Activated CD4-positive, CD25-positive, alpha-beta regulatory T cell treated with anti-CD3 and anti-CD28 coated beads, Interleukin-2, amount 50 U/mL, for 16 hours (primary cell): Measurements from ENCODE around the gene ANKRD9.

Experiments
- DNase-seq: peaks from one replicate; pipeline ENCODE4 v3.0.0-alpha.2; 2020; ENCODE audit warnings: low read depth, low spot score

Gene ANKRD9

DNA sequence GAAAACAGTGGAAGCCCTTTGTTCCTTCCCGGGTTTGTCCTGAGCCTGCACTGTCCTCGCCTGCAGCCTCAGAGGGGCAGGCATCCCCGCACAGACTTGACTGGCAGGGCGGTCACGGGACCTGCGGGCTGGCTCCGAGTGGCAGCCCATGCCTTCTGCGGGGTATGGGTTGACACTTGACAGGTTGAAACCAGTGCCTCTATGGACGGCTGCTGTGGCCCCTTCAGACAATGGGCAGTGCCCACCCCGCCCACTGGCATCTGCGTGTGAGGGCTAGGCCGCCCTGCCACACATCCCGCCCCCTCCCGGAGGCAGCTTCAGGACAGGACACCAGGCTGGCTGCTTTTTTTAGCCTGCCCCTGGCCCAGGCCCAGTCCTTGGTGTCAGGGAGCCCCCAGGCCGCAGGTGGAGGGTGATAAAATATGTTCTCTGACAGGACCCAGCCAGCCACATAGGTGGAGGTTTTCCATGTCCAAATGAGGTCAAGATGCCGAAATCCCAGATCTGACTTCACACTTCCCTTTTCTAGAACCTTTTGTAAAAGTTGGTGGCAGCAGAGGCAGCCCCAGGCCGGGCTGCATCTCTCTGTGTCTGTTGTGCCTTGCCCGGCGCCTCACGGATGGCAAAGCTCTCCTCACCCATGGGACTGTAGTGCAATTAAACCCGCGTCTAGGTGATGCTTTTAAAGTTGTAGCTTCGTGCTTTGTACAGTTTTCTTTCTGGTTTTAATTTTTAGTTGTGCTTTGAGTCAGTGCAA is 10.0 kb downstream of the ANKRD9 start:
- no peak for DNase-seq

DNA sequence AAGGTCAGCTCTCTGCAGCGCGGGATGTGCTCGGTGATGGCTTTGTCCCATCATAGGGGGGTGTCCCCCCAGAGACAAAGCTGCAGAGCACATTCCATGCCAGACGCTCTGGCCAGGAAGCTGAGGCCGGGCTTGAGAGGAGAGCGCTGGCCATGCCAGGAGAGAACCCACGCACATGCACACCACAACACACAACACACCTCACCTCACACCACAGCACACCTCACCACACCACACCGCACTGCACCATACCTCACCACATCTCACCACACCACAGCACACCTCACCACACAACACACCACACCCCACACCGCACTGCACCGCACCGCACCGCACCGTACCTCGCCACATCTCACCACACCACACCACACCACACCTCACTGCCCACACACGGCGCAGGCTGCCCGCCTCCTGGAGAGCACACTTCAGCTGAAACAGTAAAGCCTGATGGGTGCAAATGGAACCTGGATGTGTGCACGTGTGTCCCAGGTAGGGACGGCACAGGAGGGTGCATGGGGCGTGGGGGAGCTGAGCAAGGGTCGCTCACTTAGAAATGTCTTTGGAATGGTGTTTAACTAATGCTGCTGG is 10.8 kb downstream of the ANKRD9 start:
- no peak for DNase-seq

DNA sequence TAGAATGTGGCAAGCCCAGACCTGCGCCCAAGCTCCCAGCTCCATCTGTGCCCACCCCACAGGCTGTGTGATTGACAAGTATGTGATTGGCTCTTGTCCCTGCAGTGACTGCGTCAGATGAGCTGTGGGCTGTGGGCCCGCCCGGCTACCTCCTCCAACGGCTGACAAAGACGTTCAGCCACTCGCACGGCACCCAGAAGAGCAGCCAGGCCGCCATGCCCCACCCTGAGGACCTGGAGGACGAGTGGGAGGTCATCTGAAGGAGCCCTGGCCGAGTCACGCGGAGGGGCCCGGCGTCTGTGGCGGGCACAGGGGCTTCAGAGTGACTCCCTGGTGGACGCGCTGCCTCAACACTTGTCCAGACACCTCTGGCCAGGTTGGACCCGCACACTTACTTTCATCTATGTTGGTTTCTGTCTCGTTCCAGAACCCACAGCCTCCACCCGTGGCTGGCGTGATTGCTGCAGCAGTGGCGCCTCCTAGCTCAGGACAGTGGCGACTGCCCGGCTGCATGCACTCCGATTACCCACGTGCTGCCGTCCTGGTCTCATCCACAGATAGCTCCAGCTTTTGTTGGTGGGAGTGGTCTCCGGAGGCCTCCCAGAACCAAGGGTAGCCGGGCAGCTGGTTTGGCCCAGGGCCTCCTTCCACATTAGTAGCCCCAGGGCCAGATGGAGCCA is 11.4 kb downstream of the ANKRD9 start:
- no peak for DNase-seq

DNA sequence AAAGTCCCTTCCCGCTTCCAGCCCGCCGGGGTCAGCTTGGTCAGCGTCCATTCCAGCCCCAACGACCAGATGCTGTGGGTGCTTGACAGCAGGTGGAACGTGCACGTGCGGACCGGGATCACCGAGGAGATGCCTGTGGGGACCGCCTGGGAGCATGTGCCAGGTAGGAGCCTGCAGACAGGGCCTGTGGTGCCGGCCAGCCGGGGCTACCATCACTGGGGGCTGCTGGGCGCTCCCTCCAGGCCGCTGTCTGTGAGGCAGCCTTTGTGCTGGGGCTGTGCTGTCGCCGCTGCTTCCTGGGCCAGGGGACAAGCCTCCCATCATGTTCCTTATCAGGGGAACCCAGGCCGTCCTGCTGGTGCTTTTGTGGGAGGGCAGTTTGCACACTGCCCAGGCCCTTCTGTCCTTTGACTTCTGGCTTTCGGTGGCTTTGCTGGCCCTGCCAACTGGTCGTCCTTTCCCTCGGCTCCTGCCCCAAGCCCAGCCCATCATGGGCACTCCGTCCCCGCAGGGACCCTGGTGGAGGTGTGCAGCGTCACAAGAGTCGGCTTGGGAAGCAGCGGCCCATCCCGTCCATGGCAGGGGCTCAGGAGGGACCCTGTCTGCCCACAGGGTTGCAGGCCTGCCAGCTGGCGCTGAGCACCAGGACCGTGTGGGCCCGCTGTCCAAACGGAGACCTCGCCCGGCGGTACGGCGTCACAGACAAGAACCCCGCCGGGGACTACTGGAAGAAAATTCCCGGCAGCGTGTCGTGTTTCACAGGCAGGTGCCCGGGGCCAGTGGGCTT is 12.4 kb downstream of the ANKRD9 start:
- DNase-seq: no peak

DNA sequence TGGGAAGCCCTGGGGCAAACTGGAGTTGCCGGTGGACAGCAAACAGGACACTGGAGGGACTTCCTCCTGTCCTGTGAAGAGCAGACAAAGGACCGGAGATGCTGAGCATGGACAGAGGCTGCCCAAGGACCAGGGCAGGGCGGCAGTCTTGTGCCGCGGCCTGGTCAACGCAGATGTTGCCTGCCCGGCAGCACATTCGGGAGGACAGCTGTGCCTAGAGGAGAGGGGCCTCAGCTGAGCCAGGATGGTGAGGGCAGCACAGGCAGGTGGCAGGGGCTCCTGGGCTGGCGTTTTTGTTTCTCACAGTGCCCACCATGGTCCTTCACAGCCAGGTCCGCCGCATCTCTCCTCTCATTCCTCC is 13.3 kb downstream of the ANKRD9 start:
- DNase-seq: no peak

DNA sequence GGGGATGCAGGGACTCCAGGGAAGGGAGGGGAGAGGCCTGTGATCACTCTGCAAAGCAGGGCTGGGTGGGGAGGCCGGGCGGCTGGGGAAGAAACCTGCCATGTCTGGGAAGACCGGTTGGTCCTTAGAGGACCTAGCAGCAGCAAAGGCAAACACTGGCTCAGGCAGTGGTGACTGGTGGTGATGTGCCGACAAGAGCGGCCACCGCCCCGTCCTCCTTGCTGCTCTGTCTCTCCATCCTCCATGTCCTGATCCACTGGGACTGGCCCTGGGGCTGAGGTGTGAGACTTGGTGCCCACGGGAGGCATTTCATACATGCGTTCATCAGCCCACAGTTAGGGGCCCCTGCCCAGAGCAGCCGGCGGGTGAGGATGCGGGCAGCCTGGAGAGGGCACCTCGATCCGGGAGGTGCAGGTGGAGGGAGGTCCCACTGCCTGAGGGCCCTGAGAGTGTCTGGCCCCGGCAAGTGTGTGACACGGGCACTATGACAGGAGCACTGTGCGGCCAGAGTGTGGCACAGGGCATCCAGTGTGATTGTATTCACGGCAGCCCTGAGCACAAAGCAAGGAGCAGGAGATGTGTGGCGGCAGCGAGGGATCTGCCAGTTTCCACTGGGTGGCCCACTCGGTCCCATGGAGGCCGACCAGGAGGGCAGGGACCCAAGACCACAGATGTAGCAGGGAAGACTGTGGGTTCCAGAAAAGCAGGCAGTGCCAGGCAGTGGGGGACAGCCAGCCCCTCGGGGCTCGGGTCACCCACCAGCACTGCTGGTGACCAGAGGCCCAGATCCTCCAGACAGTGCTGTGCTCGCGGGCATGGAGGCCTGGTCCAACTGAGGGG is 13.9 kb downstream of the ANKRD9 start:
- no peak for DNase-seq

DNA sequence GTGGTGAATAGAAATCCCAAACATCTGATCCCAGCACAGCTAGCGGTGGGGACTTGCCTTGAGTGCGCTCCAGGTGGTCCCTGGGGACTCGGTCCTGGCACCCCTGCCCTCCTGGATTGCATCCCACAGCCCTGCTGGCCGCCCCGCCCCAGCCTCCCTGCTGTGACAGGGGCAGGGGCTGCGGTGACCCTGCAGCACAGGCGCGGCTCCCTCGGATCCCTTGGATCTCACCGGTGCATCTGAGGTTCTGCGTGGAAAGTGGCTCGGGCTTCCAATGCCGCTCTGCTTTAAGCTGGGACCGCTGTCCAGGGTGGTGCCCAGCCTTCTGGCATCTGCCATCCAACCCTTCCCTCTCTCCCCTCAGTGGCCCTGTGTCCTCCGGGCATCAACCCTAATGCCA is 16.0 kb downstream of the ANKRD9 start:
- no peak for DNase-seq

DNA sequence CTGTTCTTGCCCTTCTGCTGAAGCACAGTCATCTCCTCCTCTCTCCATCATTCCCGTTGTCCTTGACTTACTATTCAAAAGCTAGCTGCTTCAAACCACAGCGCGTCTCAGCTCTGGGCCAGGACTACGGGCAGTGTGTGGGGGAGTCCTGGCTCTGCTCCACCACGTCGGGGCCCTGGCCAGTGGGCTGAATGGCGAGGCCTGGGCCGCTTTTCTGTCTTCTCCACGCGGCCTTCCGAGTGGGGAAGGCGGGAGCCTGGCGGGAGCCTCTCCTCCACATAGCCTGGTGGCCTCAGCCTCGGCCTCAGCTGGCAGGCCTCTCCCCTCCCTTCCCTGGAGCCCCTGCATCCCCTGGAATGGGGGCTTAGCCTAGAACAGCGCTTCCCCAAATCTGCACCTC is 16.5 kb downstream of the ANKRD9 start:
- no peak for DNase-seq

DNA sequence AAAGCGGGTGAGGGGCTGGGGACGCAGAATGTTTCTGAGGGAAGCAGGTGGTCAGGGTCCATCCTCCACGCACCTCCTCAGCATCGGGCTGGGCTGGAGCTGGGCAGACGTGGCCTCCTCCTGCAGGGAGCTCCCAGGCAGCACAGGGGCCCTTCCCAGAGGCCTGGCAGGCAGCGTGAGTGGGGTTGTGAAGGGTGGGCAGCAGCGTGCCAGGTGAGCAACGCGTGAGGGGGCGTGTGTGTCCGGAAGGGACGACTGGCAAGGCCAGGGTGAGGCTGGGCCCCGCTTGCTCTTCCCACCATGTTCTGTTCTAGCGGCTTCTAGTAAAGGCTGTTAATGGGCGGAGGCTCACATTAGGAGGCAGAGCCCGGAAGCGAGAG is 17.1 kb downstream of the ANKRD9 start:
- DNase-seq: no peak

DNA sequence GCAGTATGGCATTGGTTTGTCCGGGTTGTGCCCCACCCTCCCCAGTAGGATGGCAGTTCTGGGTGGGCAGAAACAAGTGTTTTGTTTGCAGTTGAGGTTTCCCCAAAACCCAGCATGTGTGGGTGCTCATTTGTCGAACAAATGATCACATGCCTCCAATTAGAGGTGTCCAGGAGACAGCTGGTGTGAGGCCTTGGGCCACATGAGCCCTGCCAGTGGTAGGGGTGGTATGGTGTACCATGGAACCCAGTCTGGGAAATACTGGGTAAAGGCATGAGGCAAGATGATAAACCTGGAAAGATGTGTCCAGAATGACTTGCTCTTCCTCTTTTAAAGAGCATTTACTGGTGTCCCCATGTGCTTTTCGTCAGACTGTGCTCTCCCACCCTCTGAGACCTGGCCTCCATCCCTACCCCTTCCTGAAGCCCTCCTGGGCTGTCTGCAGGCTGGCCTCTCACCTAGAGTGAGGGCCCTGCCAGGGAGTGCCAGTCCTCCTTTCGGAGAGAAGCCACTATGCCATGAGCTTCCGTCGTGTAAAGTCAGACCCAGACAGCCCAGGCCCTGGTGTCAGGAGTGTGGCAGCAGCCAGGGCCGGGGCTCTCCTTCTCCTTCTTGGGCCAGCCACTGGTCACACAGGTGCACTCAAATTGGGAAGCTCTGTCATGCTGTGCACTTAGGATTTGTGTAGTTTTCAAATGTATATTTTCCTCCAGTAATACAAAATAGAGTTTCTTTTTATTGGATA is 17.6 kb downstream of the ANKRD9 start:
- no peak for DNase-seq

DNA sequence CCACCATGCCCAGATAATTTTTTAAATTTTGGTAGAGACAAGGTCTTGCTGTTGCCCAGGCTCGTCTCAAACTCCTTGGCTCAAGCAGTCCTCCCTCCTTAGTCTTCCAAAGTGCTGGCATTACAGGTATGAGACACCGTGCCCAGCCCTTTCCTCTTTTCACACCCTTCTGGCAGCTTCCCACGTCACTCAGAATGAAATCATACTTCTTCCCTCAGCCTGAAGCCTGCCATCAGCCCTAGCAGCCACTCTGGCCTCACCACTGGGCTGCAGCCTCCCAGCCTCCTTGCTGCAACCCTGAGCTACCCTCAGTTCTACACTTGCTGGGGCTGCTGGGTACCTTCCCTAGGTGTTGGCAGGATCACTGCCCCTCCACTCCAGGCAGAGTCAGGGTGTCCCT is 18.2 kb downstream of the ANKRD9 start:
- DNase-seq: no peak

DNA sequence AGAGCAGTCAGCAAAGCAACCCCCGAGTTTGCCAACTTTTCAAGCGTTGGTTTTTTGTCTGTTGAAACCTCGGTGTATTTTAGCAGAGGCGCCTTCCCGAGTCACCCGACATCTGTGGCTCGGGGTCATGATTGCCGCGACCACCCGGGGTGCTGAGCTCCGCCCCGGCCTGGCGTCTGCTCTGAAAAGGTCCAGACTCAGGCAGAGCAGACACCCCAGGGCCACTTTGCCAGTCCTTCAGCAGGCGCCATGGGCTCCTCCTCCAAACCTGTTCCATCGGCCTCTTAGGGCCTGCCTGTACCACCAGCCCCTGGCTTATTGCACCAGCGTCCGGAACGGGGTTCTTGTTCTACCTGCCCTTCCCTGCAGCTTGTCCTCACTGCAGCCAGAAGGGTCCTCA is 19.1 kb downstream of the ANKRD9 start:
- no peak for DNase-seq

DNA sequence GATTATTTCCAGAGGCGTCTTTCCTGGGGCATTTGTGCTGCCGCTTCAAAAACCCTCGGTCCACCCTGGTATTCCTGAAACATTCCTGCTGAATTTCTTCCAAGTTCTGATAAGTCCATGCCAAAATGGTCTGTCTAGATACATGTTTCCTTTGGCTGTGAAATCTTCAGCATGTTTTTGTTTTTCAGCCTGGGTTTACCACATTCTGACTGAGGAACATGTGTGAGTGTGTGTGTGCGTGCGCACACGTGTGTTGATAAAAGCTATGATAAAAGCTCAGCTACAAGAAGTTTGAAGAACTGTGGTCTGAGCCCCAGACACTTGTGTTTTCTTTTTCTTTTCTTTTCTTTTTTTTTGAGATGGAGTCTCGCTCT is 22.4 kb downstream of the ANKRD9 start:
- DNase-seq: no peak

DNA sequence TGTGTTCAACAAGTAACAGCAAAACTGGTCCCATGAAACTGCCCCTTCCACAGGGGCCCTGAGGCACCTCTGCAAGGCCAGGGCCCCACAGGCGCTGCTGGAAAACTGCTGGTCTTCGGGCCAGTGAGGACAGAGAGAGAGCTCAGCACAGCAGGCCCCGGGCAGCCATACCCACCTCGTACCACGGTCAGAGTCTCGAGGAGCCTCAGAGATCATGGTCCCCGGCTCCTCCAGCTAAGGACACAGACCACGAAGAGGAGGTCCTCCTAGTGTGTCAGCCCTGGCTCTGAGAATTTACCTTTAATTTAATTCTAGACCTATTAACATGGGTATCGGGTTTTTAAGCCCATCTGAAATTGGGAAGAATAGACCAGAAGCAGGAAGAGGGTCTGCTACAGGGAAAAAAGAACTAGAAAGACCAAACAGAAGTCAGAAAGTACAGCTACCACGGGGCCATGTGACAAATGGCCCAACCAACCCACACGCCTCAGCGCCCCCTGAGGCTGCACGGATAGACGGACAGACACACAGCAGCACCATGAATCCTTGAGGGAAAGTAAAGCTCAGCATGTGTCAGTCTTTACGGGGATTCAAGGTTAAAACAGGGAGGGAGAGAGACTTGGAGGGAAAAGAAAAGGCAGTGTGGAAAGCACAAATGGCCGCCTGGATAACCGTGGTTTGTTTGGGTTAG is 22.9 kb downstream of the ANKRD9 start:
- DNase-seq: no peak

DNA sequence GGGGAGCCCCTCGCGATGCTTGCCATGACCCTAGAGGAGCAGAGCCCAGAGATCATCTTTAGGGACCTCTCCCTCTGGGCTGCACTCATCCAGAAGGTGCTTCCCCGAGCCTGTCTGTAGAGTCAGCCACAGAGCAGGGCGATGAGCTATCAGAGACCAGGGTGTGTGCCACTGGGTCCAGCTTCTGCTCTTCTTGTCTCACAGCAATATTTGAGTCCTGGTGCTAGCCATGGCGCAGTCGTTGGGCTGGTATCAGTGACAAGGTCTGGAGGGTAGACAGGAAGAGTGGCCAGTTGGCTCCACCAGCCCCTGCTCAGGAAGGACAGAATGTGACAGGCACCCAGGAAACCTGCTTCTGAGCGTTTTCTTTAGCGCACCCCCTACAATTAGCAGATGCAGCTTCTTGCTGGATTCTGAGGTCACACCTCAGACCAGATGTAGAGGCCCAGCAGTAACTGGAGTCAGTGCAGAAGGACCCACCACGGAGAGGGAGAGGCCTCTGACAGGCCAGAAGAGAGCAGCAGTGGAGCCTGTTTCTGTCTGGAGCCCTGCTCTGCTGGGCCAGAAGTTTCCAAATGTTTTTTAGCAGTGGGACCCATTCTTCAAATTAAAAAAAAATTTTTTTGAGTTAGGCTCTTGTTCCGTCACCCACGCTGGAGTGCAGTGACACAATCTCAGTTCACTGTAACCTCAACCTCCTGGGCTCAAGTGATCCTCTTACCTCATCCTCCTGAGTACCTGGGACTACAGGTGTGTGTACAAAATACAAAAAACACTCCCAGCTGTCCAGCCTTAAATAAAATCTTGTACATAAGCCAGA is 23.7 kb downstream of the ANKRD9 start:
- no peak for DNase-seq

DNA sequence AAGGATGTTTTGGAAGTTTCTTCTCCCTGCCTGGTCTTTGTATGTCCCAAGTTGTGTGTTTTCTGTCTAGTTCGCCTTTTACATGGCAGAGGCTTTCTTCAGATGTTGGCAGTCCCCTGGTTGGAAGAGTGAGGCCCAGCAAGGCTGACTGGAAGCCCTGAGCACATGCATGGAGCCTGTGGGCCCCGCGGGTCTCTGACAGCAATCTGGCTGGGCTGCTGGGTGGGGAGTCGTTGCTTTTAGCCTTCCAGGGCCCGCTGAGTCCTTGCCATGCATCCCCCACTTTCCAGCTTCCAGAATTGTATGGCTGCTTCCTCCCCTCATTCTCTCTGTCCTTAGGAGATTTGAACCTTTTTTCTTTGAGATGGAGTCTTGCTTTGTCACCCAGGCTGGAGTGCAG is 25.3 kb downstream of the ANKRD9 start:
- no peak for DNase-seq

DNA sequence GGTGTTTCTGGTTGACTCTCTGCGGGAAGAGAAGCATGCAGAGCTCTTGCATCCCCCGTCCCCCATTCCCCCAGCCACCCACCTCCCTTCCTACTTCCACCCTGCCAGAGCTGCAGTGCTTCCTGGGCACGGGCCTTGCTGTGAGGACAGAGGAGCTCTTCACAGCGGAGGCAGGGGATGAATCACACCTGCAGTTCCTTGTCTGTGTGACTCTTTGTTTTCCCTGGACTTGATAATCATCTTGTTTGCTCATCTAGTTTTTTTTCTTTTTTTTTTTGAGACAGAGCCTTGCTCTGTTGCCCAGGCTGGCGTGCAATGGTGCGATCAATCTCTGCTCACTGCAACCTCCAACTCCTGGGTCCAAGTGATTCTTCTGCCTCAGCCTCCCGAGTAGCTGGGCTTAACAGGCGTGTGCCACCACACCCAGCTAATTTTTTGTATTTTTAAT is 27.8 kb downstream of the ANKRD9 start:
- no peak for DNase-seq

DNA sequence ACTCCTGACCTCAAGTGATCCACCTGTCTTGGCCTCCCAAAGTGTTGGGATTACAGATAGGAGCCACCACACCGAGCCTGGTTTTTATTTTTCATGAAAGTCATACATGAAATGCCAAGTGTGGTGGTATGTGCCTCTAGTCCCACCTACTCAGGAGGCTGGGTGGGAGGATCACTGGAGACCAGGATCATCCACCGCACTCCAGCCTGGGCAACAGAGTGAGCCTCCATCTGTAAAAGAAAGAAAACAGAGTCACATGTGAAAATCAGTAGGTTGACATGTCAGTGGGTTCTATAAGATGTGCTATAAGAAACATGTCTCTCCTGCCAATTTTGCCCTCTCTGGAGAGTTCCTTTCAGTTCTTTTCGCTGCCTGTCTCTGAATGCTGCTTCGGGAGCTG is 28.2 kb downstream of the ANKRD9 start:
- no peak for DNase-seq

DNA sequence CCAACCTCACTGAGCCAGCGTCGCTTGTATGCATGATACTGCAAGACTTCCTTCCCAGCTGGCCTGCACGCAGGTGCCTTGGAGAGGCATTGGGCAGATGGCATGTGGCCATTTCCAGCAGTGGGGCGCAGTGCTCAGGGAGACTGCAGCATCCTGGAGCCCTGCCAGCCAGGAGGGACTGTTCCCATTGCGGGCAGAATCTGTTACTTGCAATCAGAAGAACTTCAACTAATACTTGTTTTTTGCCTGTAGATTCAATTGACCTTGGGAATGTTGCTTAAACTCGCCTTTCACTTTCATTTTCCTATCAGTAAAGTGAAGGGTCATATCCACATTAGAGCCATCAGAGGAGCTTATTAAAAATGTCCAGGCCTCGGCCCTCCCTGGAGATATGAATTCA is 29.8 kb downstream of the ANKRD9 start:
- no peak for DNase-seq
